Stimulated activated CD4-positive, alpha-beta T cell treated with anti-CD3 and anti-CD28 coated beads, Interleukin-1b, Interleukin-23, amount 100 ng/mL, for 48 hours (primary cell): ENCODE measurements around the gene NR2C2AP.
"Not testable (repeated sequence)": the region's sequence is repeated elsewhere in the genome, so short reads cannot be mapped to it uniquely, and the experiment has no call there.

ENCODE experiments used
- DNase-seq: peaks from one replicate; pipeline ENCODE4 v3.0.0-alpha.2; 2020

Gene NR2C2AP

DNA sequence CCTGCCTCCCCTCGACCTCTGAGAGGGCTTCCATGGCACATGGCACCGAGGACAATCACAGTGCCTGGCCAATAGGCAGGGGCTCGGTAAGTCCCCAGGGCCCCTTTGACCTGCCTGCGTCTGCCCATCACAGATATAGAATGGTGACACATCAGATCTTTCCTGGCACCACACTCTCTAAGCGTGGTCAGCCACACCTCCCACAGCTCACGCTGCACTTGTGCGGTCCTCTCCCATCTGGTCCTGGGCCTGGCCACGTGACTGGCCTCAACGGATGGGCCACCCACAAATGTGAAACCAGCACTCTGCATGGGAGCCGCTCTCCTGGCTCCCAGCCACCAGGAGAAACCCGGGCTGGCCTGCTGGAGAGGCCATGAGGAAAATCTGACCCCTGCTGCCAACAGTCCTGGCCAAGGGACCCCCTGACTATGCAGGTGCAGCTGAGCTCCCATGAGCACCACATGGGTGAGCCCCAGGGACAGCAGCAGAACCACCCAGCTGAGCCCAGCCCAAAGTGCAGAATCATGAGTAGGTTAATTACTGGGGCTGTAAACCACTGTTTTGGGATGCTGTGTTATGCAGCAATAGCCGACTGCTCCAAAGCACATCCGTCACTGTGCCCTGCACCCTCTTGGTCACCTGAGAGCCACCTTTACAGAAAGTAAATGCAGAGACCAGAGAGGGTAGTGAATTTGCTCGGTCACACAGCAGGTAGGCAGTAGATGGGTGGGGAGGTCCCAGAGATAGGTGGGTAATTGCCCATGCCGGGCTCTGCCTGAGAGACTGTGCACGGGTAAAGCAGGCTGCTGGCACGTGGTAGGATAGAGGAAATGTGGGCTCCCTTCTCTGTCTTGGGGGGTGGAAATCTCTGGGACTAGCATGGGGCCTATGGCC lies 23.4 kb downstream of the NR2C2AP start:
- no peak for DNase-seq

DNA sequence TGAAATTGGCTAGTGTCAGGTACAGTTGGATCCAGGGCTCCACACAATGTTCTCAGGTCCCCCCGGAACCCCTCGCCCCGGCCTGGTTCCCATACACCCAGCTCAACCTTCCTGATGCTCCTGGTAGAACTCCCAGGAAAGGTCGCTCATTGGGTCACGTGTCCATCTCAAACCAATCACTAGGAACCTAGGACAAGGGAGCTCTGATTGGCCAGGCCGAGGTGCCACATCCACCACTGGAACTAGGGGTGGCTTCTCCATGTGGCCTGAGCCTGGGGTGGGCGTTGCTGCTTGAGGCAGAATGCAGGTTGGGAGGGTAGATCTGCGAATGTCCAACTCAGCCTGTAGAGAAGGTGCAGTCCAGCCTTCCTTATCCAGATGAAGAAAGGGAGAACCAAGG lies 26.3 kb downstream of the NR2C2AP start:
- DNase-seq: no peak

DNA sequence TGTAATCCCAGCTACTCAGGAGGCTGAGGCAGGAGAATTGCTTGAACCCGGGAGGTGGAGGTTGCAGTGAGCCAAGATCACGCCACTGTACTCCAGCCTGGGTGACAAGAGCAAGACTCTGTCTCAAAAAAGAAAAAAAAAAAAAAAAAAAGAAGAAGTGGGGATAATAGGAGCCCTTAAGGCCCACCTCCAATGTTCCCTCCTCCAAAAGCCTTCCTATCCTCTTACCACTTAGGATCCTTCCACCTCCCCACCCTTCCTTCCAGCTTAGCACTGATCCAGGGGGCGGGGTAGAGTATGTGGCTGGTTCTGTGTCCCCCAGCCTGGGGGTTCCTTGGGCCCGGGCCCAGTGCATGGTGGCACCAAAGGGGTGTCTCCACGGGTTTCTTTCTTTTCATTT lies 30.0 kb downstream of the NR2C2AP start:
- DNase-seq: not testable (repeated sequence)

DNA sequence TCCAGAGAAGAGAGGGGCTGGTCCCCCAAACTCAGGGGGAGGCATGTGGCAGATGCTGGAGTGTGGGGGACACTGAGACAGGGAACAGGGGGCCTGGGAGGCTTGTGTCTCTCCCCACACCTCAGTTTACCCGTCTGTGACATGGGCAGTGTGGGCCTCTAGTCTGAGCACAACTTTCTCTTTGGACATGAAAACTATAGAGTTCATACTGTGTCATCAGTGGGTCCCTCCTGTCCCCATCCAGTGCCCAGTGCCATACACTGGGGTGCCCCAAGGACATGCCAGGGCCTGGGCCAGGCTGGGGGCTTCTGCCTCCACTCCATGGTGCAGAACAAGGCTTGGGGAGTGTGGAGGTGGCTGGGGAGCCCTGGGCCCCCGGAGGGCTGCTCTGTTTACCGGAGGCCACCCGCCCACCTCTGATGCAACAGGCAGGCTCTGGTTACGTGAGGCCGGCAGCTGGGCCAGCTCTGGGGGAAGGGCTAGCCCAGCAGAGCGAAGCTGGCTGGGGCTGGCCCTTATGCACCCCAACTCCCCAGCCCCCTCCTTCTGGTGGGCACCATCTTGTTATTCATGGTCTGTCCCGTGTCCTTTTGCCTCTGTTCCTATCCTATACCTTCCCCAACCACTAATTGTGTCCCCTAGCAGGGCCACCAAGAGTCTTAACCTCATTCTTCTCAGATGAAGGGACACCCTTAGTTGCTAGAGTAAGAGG lies 31.2 kb downstream of the NR2C2AP start:
- no peak for DNase-seq

DNA sequence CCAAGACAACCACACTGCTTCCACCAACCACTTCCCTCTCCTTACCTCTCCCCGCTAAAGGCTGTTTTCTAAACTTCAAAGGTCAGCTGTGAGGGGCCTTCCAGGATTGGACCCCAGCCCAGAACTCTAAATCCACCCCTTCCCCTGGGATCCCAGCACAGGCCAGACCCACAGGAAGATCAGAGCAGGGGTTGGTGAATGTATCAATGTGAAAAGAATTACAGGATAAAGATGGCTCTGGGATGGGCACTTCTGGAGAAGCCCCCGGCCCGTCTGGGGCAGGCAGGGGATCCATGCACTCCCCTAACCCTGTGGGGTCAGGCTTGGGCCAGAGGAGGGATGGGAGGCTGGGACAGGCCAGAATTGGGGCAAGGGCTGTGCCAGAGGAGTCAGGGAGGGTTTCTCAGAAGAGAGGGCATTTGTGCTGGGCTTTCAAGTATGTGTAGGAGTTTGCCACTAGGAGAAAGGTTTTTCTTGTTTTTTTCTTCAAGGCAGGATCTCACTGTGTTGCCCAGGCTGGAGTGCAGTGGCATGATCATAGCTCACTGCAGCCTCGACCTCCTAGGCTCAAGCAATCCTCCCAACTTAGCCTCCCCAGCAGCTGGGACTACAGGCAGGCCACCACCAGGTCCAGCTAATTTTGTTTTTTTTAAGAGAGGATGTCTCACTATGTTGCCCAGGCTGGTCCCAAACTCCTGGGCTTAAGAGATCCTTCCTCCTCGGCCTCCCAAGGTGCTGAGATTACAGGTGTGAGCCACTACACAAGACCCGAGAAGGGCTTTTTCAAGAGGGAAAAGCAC lies 32.1 kb downstream of the NR2C2AP start:
- DNase-seq: no peak

DNA sequence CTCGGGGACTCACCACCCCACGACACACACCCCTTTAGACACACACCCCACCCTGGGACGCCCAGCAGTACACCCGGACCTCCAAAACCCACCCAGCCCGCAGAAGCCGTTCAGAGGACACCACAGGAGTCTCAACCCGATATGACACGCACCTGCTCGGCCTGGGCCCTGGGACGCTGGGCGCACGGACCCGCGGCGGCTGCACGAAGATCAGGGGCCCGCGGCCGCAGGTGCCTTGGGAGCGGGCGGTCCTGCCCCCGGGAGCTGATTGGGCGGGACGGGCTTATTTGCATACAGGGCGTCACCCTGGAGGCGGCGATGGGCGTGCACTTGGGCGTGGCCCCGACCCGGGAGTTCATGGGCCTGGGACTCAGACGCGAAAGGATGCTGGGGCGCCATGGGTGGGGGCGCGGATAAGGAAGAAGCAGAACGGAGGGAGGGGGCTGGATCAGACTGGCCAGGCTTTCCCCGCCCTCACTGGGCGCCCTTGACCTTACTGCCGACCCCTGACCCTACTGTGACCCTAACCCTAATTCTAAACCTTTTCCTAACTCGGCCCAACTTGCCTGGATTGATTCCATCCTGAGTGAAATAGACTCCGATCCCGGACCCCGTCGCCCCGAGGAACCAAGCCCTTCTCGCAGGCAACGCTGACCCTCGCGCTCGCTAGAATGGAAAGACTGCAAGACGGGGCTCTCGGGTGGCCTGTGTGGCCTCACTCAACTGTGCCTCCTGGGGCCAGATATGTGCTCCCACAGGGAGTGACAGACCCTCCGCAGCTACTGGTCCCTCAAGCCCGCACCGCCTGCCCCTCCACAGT lies 33.0 kb downstream of the NR2C2AP start, which contains the start of gene MEF2B:
MEF2B (minus strand) TSS at position 211 of the 820 bp plus-strand sequence. CDS start 19,528 bp downstream, outside the sequence.
- DNase-seq: peak; percentile 84

DNA sequence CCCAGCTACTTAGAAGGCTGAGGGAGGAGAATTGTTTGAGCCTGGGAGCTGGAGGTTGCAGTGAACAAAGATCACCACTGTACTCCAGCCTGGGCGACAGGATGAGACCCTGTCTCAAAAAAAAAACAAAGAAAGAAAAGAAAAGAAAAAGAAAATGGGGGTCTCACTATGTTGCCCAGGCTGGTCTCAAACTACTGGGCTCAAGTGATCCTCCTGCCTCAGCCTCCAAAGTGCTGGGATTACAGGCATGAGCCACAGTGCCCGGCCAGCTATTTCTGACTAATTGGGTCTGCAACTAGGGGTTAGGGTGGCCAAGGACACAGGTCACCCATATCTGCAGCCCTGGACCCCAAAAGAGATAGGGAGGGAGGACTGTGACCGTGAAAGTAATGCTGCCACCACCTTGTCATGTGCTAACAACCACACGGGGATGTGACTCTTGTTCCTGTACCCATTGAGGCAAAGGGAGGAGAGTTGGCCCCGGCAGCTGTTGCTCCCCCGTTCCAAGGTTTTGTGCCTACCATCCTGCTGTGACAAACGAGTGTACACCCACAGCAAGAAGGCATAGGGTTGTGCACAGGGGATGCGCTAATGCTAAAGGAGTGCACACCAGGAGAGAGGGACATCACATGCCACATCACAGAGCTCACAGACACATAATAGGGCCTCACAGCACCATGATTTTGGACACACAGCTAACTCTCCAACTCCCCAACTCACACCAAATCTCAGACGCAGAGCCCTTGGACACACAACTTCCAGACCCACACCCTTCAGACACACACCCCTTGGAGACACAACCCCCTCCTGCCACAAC lies 33.8 kb downstream of the NR2C2AP start:
- no peak for DNase-seq

DNA sequence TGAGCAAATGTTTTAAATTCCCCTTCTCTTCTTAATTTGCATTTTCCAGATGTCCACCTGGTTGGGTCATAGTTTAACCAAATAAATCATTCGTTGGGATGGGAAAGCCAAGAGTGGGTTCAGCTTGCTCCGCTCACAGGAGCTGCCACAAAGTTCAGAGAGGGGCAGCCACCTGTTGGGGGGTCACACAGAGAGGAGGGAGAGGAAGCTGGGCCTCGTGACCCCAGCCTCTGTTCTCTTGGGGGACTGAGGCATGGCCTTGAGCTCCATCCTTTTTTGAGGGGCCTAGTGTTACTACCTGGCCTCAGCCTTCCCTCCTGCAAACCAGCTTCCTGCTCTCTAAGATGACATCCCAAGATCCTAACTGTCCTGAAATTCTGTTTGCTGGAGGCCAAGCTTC lies 35.6 kb downstream of the NR2C2AP start:
- DNase-seq: no peak

DNA sequence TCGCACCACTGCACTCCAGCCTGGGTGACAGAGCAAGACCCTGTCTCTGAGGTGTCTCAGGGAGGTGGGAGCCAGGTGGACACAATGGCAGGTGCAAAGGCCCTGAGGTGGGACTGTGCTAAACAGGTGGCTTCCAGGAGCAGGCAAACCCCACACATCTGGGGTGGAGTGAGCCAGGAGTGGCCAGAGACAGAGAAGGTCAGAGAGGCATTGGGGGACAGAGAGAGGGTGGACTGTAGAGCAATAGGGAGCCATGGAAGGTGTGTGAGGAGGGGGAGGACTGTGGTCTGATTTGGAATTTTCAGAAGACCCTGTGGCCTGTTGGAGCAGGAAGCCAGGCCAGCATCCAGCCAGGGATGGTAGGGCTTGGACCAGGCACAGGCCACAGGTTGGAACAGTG lies 37.8 kb downstream of the NR2C2AP start:
- DNase-seq: no peak

DNA sequence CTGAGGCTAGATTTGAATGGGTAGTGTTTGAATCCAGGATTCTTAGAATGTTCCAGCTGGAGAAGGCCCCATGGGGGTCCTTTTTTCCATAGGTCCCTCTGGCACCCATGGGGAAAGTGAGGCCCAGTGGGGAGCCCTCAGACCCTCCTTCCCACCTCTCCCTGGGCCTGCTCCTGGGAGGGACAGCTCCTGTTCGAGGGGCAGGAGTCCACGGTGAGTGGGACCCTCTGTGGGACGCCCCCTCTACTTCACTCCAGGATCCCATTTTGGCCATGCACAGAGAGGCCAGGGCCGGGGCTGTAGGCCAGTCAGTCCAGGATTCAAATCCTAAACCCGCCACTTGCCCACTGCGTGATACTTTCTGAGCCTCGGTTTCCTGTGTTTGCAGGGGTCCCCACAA lies 40.7 kb downstream of the NR2C2AP start:
- DNase-seq: no peak

DNA sequence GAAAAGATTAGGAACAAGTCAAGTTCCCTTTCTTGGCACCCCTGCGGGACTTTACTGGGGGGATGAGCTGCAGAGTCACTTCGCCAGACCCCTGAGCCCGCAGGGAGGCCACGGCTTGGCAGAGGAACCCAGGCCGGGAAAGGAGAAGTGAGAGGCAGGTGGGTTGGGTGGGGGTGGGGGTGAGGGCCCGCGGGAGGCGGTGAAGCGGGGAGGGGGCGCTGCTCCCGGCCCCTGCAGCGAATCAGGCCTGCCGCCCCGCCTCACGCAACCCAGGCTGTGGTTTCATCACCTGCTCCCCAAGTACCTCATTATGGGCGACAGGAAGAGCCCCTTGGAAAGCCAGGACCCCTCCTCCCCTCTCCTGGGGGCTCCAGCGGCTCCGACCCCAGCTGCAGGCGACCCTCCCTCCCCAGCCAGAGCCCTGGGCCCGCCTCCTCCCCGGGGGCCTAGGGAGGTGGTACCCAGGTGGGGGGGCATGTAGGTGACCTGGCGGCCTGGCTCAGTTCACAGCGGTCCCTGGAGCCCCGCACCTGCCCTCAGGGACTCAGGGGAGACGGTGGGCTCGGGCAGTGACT lies 42.7 kb downstream of the NR2C2AP start:
- DNase-seq: no peak

DNA sequence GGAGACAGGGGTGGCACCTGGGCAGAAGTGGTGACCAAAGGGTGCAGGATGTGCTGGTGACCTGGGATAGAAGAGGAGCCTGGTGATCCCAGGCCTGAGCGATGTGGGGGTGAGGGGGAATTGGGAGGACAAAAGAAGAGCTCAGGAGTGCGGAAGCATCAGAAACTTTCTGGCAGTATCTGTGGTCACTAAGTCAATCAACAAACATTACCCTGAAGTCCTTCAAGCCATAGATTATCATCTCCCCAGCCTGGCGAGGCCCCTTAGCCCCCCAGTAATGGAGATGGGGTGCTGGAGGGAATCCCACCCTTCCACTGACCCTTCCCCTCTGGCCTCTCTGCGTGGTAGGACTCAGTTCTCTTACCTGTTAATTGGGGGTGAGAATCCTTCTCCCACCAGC lies 43.7 kb downstream of the NR2C2AP start:
- DNase-seq: no peak

DNA sequence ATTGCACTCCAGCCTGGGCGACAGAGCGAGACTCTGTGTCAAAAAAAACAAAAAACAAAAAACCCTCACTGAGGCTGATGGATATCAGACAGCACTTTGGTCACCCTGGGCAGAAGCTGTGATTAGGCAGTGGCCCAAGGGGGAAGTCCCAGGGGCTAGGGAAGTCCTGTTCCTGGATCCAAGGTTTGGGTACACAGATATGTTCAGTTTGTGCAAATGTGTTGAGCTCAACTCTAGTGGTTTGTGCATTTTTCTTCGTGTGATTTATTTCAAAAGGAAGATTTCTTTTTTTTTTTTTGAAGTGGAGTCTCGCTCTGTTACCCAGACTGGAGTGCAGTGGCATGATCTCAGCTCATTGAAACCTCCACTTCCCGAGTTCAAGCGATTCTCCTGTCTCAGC lies 45.4 kb downstream of the NR2C2AP start:
- DNase-seq: no peak

DNA sequence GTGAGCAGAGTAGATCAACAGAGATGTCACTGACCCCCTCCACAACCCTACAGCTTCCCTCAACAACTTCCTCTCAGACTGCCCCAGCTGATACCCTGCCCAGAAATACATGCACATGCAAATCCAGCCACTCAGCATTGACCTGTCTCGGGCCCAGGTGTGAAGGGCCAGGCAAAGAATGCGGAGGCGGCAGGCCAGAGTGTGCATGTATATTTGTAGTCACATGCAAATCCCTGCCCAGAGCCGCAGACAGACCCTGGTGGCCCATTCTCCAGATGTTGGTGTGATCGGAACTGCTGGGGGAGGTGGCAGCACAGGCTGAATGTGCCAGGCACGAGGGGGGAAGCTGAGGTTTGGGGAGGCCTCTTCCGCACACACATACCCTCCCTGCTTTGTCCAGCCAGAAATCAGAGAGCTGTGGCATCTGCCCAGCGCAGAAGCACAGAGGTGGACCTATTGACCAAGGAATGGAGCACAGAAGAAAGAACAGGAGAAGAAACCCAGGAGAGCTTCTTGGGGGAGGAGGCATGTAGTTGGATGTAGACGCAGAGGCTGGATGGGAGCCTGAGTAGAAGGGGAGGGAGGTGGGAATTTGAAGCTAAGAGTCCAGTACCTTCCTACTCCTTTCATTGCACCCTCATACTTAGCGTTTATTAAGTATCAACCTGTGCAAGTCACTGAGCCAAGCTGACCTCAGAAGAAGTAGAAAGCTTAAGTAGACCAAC lies 47.6 kb downstream of the NR2C2AP start:
- no peak for DNase-seq

DNA sequence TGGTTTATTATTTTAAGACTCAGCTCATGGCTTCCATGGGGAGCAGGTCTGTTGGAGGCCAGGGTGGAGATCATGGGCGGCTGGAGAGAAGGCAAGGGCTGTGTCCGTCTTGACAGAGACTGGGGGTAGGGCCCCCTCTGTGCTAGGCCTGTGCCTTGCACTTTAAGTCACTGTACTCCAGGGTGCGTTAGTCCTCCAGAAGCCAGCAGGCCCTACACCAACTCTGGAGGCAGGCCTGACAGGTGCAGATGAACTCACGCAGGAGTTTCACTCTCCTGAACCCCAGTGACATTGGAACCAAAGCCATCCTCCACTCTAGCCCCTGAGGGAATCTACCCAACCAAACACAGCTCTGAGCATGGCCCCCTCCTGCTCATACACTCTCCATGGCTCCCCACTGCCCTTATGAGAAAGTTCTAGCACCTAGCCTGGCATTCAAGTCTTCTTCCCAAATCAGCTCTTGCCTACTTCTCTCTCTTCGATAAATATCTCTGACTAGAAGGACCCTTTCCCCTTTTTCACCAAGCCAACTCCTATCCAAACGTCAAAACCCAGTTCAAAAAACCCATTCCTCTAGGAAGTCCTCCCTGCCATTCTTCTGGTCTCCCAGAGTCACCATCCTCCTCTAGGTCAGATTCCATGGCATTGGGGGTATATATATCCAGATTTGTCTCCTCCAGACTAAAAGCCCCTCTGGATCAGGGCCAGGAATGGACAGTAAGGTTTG lies 48.3 kb downstream of the NR2C2AP start:
- DNase-seq: no peak

DNA sequence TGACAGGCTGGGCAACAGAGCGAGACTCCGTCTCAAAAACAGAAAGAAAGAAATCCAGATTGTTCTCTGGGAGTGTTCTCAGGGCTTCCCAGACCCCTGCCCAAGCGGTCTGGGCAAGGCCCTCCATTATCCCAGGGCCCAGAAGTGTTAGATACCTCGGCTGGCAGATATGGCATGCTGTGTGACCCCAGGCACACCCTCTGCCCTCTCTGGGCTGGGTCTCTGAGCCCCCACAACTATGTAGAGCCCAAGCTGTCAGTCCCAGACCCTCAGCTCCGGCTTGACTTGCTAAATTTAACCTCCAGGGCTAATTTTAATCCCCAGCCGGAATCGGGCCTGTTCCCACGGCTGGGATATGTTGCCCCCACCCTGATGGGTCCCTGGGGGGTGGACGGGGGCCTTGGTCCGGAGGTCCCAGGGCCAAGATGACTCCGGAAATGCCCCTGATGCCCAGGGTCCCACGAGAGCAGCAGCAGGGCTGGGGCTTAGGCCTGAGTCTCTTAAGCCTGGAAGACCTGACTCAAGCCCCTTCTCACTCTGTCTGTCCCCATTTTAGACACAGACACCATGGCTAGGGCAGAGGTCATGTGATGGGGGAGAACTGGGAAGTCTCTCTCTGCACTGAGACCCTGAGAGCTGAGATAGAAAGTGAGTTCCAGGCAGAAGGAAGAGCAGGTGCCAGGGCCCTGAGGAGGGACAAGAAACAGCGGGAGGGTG lies 50.4 kb downstream of the NR2C2AP start:
- no peak for DNase-seq

DNA sequence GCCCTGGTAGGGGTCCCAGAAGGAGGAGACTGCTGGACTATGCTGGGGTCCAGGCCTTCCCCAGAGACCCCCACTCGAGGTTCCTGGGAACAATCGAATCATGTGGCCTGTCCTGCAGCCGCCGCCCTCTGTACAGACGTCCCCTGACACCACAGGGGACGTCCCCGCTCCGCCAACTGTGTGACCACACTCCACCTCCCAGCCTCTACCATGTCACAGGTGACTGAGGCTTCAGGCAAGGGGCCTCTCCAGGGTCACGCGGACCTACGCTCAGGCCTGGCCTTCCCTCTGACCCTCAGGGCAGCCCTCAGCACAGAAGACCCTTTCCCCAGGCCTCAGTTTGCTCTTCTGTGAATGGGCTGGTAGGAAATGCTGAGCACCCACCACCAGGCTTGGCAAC lies 51.8 kb downstream of the NR2C2AP start:
- DNase-seq: no peak
